Endodermal cell (in vitro differentiated cells): ENCODE data around the gene VIPR2. TPM values are rescaled to one million over a fixed set of nuclear protein-coding genes. Genes with fewer than 3 reads are reported as not detected.
A peak's percentile ranks its signal among the peaks of the same experiment; 100 is the strongest.

Experiments
- DNase-seq: peaks from one replicate; pipeline ENCODE4 v3.0.0-alpha.2; 2017
- H3K27ac ChIP-seq: 2 replicates; pipeline ENCODE4 v1.5.1; 2013; ENCODE audit warnings: mild to moderate bottlenecking, low read depth, low read length, moderate library complexity
- H3K27me3 ChIP-seq: 2 replicates; pipeline ENCODE4 v1.6.1; 2013; ENCODE audit warnings: mild to moderate bottlenecking, low read length, moderate library complexity; ENCODE audit not compliant: insufficient read depth, control insufficient read depth, poor library complexity, severe bottlenecking
- H3K36me3 ChIP-seq: 2 replicates; pipeline ENCODE4 v1.7.0; 2013; ENCODE audit warnings: mild to moderate bottlenecking, low read length, moderate library complexity; ENCODE audit not compliant: control insufficient read depth, insufficient read depth
- H3K4me1 ChIP-seq: one replicate; pipeline ENCODE4 v1.7.0; 2013; ENCODE audit warnings: low read length; ENCODE audit not compliant: control insufficient read depth, insufficient read depth
- H3K4me3 ChIP-seq: 2 replicates; pipeline ENCODE4 v1.5.1; 2013; ENCODE audit warnings: mild to moderate bottlenecking, low read length, moderate library complexity
- H3K9ac ChIP-seq: 2 replicates; pipeline ENCODE4 v1.6.1; 2013; ENCODE audit warnings: mild to moderate bottlenecking, low read length, moderate library complexity; ENCODE audit not compliant: poor library complexity, severe bottlenecking; ENCODE audit errors: extremely low read depth
- H3K9me3 ChIP-seq: 2 replicates; pipeline ENCODE4 v1.6.1; 2013; ENCODE audit warnings: mild to moderate bottlenecking, low read length, moderate library complexity; ENCODE audit not compliant: control insufficient read depth
- H3K27ac Mint-ChIP-seq: 2 replicates; pipeline ENCODE4 v1.8.0; 2020; ENCODE audit warnings: mixed read lengths
- H3K27me3 Mint-ChIP-seq: 2 replicates; pipeline ENCODE4 v1.8.0; 2021; ENCODE audit warnings: mild to moderate bottlenecking, mixed read lengths; ENCODE audit not compliant: insufficient read depth
- H3K36me3 Mint-ChIP-seq: 2 replicates; pipeline ENCODE4 v1.8.0; 2020; ENCODE audit warnings: low read depth, mixed read lengths
- H3K4me1 Mint-ChIP-seq: 2 replicates; pipeline ENCODE4 v1.8.0; 2020; ENCODE audit warnings: mixed read lengths
- H3K4me3 Mint-ChIP-seq: 2 replicates; pipeline ENCODE4 v1.8.0; 2020; ENCODE audit warnings: mild to moderate bottlenecking, moderate library complexity, mixed read lengths
- H3K9me3 Mint-ChIP-seq: 2 replicates; pipeline ENCODE4 v1.8.0; 2020; ENCODE audit warnings: mild to moderate bottlenecking, mixed read lengths
- WGBS, 2 experiments: methylation state at CpG; one replicate each; pipeline versions ENCODE4 v1.1.5 to v1.1.7; 2013; ENCODE audit warnings: missing lambda C conversion rate in 2 of 2, mixed read lengths in 1 of 2; ENCODE audit not compliant: insufficient coverage in 1 of 2, insufficient read length in 1 of 2; 5-methylcytosine and 5-hydroxymethylcytosine counted together
- total RNA-seq, 2 donors: library from RNA; stranded (reverse); fragmentation: NEBNext Ultra II Directional in 1 of 2; extraction: Animal tissue kit (Norgen Biotek cat#: 25700) in 1 of 2; gene quantifications; 2 replicates in 1 of 2; 3 replicates in 1 of 2; pipeline ENCODE4 v1.2.1, GENCODE V29; 2021
- TF ChIP-seq, protein P1 (sequence below): fragments of 200-600 bp; sonication (generic); conservative IDR thresholded peaks from 2 replicates; pipeline ENCODE4 v1.5.0; 2021; ENCODE audit warnings: antibody characterized with exemption, mild to moderate bottlenecking

The VIPR2 gene
- total RNA-seq, 2 donors from 2014 or later: 0.64 to 1.8 TPM

DNA sequence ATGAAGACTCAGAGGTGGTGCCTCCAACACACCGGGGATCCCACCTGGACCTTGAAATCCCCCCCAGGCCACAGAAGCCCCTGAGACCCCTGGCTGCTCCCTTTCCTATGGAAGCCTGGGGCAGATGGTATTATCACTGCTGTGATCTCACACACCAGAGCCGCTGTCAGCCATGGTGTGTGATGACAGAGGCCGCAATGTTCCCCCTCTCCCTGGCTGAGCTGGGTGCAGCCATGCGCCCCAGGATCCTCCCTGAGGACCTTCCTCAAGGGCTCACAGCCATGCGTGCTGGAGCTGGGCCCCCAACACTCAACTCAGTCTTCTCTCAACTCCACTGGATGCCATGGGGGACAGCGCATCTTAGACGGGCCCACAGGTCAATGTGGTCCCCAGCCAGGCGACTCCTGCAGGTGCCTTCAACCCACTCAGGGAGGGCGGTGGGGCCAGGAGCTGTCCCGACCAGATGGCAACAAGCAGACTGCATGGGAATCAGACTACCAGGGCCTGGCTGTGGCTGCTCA is 44.9 kb downstream of the VIPR2 start:
- no peaks in the 10 kb centered on the region for H3K27me3 Mint-ChIP-seq
- H3K4me1 Mint-ChIP-seq: peaks cover 6% of the 10 kb centered on the region
- 84 to 94% methylated on average over 7 to 10 of the region's 10 CpGs for WGBS, 2 experiments
- Histone ChIP-seq H3K4me1 (no peaks in the 10 kb centered on the region), H3K9me3 (peaks cover 8% of the 10 kb centered on the region), H3K36me3 (no peaks in the 10 kb centered on the region), H3K9ac (no peak overlapping the region), H3K27me3 (no peaks in the 10 kb centered on the region), H3K4me3 (no peak overlapping the region), H3K27ac (no peak overlapping the region)
- H3K9me3 Mint-ChIP-seq: peaks cover 24% of the 10 kb centered on the region
- H3K27ac Mint-ChIP-seq: no peak overlapping the region
- peaks cover 15% of the 10 kb centered on the region for H3K36me3 Mint-ChIP-seq
- H3K4me3 Mint-ChIP-seq: no peak overlapping the region
- TF ChIP-seq, protein P1, sequence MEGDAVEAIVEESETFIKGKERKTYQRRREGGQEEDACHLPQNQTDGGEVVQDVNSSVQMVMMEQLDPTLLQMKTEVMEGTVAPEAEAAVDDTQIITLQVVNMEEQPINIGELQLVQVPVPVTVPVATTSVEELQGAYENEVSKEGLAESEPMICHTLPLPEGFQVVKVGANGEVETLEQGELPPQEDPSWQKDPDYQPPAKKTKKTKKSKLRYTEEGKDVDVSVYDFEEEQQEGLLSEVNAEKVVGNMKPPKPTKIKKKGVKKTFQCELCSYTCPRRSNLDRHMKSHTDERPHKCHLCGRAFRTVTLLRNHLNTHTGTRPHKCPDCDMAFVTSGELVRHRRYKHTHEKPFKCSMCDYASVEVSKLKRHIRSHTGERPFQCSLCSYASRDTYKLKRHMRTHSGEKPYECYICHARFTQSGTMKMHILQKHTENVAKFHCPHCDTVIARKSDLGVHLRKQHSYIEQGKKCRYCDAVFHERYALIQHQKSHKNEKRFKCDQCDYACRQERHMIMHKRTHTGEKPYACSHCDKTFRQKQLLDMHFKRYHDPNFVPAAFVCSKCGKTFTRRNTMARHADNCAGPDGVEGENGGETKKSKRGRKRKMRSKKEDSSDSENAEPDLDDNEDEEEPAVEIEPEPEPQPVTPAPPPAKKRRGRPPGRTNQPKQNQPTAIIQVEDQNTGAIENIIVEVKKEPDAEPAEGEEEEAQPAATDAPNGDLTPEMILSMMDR: no peak
- DNase-seq: peak; percentile 30

DNA sequence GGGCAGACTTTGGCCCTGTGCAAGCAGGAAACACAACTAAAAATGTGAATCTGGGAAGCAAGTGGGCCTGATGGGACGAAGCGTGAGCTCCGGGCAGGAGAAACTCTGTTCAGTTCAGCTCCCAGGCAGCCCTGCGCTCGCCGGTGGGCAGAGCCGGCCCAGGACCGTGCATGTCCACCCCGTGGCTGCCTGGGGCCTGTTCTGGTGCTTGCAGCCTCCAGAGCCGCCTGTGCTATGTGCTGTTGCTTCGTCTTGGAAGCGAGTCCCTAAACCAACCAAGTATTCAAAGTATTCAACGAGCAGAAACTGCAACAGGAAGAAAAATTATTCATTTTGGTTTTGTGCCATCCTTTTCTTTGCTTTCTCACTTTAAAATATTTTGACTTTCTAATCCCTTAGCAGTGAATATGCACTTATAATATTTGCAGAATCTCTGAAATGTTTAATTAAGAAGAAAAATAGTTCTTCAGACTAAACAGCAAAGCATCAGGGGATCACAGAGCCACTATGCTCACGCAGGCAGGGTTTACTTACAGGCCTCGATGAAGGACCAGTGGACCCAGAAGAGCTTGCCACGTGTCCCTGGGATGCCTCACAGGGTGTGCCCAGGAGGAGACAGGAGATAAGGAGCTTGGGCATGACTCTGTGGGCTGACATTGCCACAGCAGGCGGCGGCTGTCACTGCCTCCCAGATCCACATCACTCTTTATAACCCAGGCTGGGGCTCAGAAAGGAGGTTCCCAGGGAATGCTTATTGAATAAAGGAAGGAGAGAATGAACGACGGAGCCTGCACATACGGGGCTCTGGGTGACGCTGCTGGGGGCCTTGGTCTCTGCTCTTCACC is 45.6 kb downstream of the VIPR2 start:
- Histone ChIP-seq H3K27ac (no peak overlapping the region), H3K4me1 (no peaks in the 10 kb centered on the region), H3K9me3 (peaks cover 8% of the 10 kb centered on the region), H3K4me3 (no peak overlapping the region), H3K27me3 (no peaks in the 10 kb centered on the region), H3K36me3 (no peaks in the 10 kb centered on the region), H3K9ac (no peak overlapping the region)
- no peak overlapping the region for H3K4me3 Mint-ChIP-seq
- peaks cover 24% of the 10 kb centered on the region for H3K9me3 Mint-ChIP-seq
- no peak overlapping the region for H3K27ac Mint-ChIP-seq
- TF ChIP-seq, protein P1: no peak
- H3K27me3 Mint-ChIP-seq: no peaks in the 10 kb centered on the region
- WGBS, 2 experiments: 80 to 86% methylated on average over 12 to 22 of the region's 22 CpGs
- H3K36me3 Mint-ChIP-seq: peaks cover 15% of the 10 kb centered on the region
- peaks cover 6% of the 10 kb centered on the region for H3K4me1 Mint-ChIP-seq
- peak; percentile 70 for DNase-seq

DNA sequence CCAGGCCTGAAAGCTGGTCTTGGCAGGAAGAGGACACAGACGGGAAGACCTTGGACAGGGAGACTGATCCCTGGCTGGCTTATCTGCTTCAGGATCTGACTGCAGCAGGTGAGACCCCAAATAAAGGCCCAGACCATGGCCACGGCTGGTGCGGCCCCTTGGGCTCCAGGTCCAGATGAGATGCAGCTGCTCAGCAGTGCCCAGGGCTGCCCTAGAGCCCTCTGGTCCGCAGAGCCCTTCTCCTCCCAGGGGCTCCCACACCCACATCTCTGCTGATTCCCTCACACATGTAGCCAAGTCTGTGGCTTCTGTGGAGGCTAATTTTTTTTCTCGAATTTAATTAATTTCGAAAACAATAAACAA is 46.3 kb downstream of the VIPR2 start:
- WGBS, 2 experiments: 87 to 100% methylated on average over 2 to 6 of the region's 6 CpGs
- DNase-seq: peak; percentile 36
- Histone ChIP-seq H3K27ac (no peak overlapping the region), H3K36me3 (no peaks in the 10 kb centered on the region), H3K27me3 (no peaks in the 10 kb centered on the region), H3K4me3 (no peak overlapping the region), H3K9me3 (peaks cover 8% of the 10 kb centered on the region), H3K9ac (no peak overlapping the region), H3K4me1 (no peaks in the 10 kb centered on the region)
- H3K9me3 Mint-ChIP-seq: peaks cover 24% of the 10 kb centered on the region
- H3K27ac Mint-ChIP-seq: no peak overlapping the region
- H3K4me3 Mint-ChIP-seq: no peak overlapping the region
- peaks cover 6% of the 10 kb centered on the region for H3K4me1 Mint-ChIP-seq
- TF ChIP-seq, protein P1: no peak
- peaks cover 15% of the 10 kb centered on the region for H3K36me3 Mint-ChIP-seq
- H3K27me3 Mint-ChIP-seq: no peaks in the 10 kb centered on the region
